Lung (tissue), 12 donors: ENCODE results near the gene CLOCK. TPM values are rescaled to one million over a fixed set of nuclear protein-coding genes. Genes with fewer than 3 reads are reported as not detected.

ENCODE experiments used
- ATAC-seq: fragments of 200-7000 bp; cut with Tn5 transposase; one replicate; pipeline ENCODE4 v1.9.1; 2020; ENCODE audit warnings: moderate number of reproducible peaks; ENCODE audit not compliant: insufficient read depth, low FRiP score
- DNase-seq, 3 donors: peaks; one replicate each; pipeline ENCODE4 v3.0.0-alpha.2; 2013 to 2017
- H3K27ac ChIP-seq, 2 donors: one replicate each; pipeline ENCODE4 v1.5.1; 2013; ENCODE audit warnings: mild to moderate bottlenecking in 2 of 2, moderate library complexity in 2 of 2, control low read depth in 1 of 2, inconsistent platforms in 1 of 2, low read depth in 1 of 2, low read length in 1 of 2
- H3K27me3 ChIP-seq, 3 donors: one replicate each; pipeline ENCODE4 v1.5.1; 2013; ENCODE audit warnings: low read length in 2 of 3; ENCODE audit not compliant: control insufficient read depth in 3 of 3, insufficient read depth in 3 of 3
- H3K36me3 ChIP-seq, 4 donors: one replicate each; pipeline ENCODE4 v1.5.1; 2013; ENCODE audit warnings: low read length in 4 of 4, mild to moderate bottlenecking in 1 of 4, moderate library complexity in 1 of 4; ENCODE audit not compliant: control insufficient read depth in 4 of 4, insufficient read depth in 4 of 4
- H3K4me1 ChIP-seq, 5 donors: one replicate each; pipeline ENCODE4 v1.5.1; 2013; ENCODE audit warnings: low read length in 5 of 5, mild to moderate bottlenecking in 2 of 5, moderate library complexity in 1 of 5; ENCODE audit not compliant: control insufficient read depth in 5 of 5, insufficient read depth in 5 of 5
- H3K4me3 ChIP-seq: one replicate; pipeline ENCODE4 v1.5.1; 2013; ENCODE audit warnings: mild to moderate bottlenecking, control low read depth, moderate library complexity
- H3K9ac ChIP-seq, 2 donors: one replicate each; pipeline ENCODE4 v1.5.1; 2013; ENCODE audit warnings: low read length in 2 of 2, control low read depth in 1 of 2; ENCODE audit not compliant: insufficient read depth in 1 of 2
- H3K9me3 ChIP-seq, 4 donors: one replicate each; pipeline ENCODE4 v1.5.1; 2013; ENCODE audit warnings: low read length in 3 of 4, mild to moderate bottlenecking in 1 of 4, moderate library complexity in 1 of 4; ENCODE audit not compliant: control insufficient read depth in 4 of 4, insufficient read depth in 3 of 4
- WGBS, 2 donors: extraction: QIAGEN DNeasy Blood & Tissue Kit; methylation state at CpG; one replicate each; pipeline ENCODE4 v1.1.7; 2013; 5-methylcytosine and 5-hydroxymethylcytosine counted together
- polyA plus RNA-seq, 2 donors: library from polyadenylated mRNA; stranded (reverse); fragments of 200-250 nt; gene quantifications; one replicate each; pipeline ENCODE4 v1.2.1, GENCODE V29; 2013
- total RNA-seq, 2 donors: library from RNA; depleted of rRNA in 1 of 2; stranded (reverse); fragments of >200 nt in 1 of 2; gene quantifications; one replicate each; pipeline ENCODE4 v1.2.1, GENCODE V29; 2014 to 2021
- TF ChIP-seq, protein P1 (sequence below): IDR thresholded peaks from 2 replicates; pipeline ENCODE4 v1.5.1; 2012; ENCODE audit warnings: mild to moderate bottlenecking; ENCODE audit errors: control extremely low read depth, extremely low read depth
- donor health status: control.
- donor health status: control.
- donor health status: Bipolar disorder and iron deficiency.
- donor health status: healthy.
- donor health status: DM: yes; HTN: yes; CAD: no.

CLOCK gene
- total and polyA plus RNA-seq, 4 donors, result 6.2 to 29.7 (median 14.7) TPM

DNA sequence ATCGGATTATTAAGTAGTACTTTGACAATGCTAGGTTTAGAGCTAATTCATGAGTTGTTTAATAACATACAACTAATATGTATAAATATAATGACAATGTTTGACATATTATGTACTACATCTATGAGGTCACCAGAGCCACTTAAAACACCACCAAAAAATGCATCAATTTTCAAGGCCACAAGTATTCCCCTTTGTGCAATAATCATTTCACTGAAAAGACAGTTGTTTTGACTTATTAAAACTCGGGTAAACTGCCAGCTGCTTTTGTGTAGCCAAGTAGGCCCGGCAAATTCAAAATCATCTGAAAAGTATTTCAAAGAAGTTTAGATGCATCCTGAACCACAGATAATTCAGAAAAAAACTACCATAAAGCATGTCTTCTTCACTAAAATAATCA lies 48.7 kb downstream of the CLOCK start:
- Histone ChIP-seq H3K9ac (no peak overlapping the region), H3K4me3 (no peak overlapping the region), H3K9me3 (no peaks in the 10 kb centered on the region), H3K27ac (no peak overlapping the region), H3K36me3 (peaks cover 0 to 8% (median 4%) of the 10 kb centered on the region in 4 donors), H3K27me3 (no peaks in the 10 kb centered on the region), H3K4me1 (peaks cover 0 to 3% (median 0%) of the 10 kb centered on the region in 5 donors)
- DNase-seq (peak in 2 of 3 donors; percentile 6 to 39), ATAC-seq (no peak)
- WGBS, 2 donors, result 77 to 78% methylated on average over 3 of the region's 3 CpGs
- TF ChIP-seq, protein P1, sequence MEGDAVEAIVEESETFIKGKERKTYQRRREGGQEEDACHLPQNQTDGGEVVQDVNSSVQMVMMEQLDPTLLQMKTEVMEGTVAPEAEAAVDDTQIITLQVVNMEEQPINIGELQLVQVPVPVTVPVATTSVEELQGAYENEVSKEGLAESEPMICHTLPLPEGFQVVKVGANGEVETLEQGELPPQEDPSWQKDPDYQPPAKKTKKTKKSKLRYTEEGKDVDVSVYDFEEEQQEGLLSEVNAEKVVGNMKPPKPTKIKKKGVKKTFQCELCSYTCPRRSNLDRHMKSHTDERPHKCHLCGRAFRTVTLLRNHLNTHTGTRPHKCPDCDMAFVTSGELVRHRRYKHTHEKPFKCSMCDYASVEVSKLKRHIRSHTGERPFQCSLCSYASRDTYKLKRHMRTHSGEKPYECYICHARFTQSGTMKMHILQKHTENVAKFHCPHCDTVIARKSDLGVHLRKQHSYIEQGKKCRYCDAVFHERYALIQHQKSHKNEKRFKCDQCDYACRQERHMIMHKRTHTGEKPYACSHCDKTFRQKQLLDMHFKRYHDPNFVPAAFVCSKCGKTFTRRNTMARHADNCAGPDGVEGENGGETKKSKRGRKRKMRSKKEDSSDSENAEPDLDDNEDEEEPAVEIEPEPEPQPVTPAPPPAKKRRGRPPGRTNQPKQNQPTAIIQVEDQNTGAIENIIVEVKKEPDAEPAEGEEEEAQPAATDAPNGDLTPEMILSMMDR, result no peak

GRCh38 chr4:55491486-55491885 lies 55.2 kb downstream of the CLOCK start:
- WGBS, 2 donors, result 64 to 77% methylated on average over 1 of the region's 1 CpG
- ATAC-seq (no peak), DNase-seq (peak in 2 of 3 donors; percentile 7 to 11)
- no peak overlapping the region for H3K9ac ChIP-seq
- TF ChIP-seq, protein P1, result no peak
- no peak overlapping the region for H3K27ac ChIP-seq
- H3K4me3 ChIP-seq, result no peak overlapping the region
- no peaks in the 10 kb centered on the region for H3K9me3 ChIP-seq
- no peaks in the 10 kb centered on the region for H3K27me3 ChIP-seq
- peaks cover 2 to 22% (median 13%) of the 10 kb centered on the region in 4 donors for H3K36me3 ChIP-seq
- no peaks in the 10 kb centered on the region for H3K4me1 ChIP-seq

DNA sequence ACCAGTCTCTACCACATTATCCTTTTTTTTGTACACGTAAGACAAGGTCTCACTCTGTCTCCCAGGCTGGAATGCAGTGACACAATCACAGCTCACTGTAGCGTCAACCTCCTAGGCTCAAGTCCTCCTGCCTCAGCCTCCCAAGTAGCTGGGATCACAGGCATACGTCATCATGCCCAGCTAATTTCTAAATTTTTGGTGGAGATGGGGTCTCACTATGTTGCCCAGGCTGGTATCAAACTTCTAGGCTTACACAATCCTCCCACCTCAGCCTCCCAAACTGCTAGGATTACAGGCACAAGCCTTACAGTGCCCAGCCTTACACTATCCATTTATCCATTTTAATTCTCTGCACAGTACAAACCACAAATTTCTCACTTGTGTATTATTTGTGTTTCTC lies 58.0 kb downstream of the CLOCK start:
- TF ChIP-seq, protein P1, result no peak
- no peak overlapping the region for H3K27ac ChIP-seq
- DNase-seq (no peak), ATAC-seq (no peak)
- H3K9me3 ChIP-seq, result no peaks in the 10 kb centered on the region
- no peak overlapping the region for H3K9ac ChIP-seq
- WGBS, 2 donors, result 98% methylated on average over 3 of the region's 3 CpGs
- H3K27me3 ChIP-seq, result no peaks in the 10 kb centered on the region
- no peak overlapping the region for H3K4me3 ChIP-seq
- no peaks in the 10 kb centered on the region for H3K4me1 ChIP-seq
- H3K36me3 ChIP-seq, result peaks cover 0 to 23% (median 12%) of the 10 kb centered on the region in 4 donors

DNA sequence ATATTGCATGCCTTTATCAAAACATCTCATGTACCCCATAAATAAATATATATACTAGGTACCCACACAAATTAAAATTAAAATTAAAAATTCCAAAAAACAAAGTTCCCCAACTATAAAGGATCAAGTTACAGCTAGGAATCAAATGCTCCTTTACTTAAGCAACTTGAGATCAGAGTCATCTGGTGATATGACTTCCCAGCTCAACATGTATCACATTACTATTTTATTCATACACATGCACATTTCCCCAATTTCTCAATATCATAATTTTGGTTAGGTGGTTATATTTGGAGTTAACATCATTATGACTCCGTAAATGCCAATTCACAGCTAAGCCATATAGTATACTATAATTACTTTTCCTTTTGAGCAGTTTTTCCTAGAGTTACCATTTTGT lies 60.9 kb downstream of the CLOCK start:
- Histone ChIP-seq H3K4me3 (no peak overlapping the region), H3K36me3 (peaks cover 1 to 23% (median 13%) of the 10 kb centered on the region in 4 donors), H3K27ac (no peak overlapping the region), H3K9me3 (no peaks in the 10 kb centered on the region), H3K4me1 (peaks cover 0 to 2% (median 0%) of the 10 kb centered on the region in 5 donors), H3K9ac (no peak overlapping the region), H3K27me3 (no peaks in the 10 kb centered on the region)
- DNase-seq, result no peak
- no peak for ATAC-seq
- WGBS, 2 donors, result 98 to 100% methylated on average over 1 of the region's 1 CpG
- TF ChIP-seq, protein P1, result no peak
